NT2/D1 (cell line): ENCODE measurements around the gene XCL2.

Experiments used
- YY1 ChIP-seq: IDR thresholded peaks from 2 replicates; pipeline ENCODE4 v1.6.1; 2011; ENCODE audit not compliant: insufficient read length, insufficient read depth
- ZNF274 ChIP-seq: IDR thresholded peaks from 2 replicates; pipeline ENCODE4 v1.6.1; 2011; ENCODE audit warnings: mild to moderate bottlenecking, low read depth, low read length

GRCh38 chr1:168529518-168529917 lies 14.3 kb downstream of the XCL2 start:
- no peak for TF ChIP-seq ZNF274
- no peak for TF ChIP-seq YY1
